ENCODE data around the gene LYPD4.

Gene LYPD4

DNA sequence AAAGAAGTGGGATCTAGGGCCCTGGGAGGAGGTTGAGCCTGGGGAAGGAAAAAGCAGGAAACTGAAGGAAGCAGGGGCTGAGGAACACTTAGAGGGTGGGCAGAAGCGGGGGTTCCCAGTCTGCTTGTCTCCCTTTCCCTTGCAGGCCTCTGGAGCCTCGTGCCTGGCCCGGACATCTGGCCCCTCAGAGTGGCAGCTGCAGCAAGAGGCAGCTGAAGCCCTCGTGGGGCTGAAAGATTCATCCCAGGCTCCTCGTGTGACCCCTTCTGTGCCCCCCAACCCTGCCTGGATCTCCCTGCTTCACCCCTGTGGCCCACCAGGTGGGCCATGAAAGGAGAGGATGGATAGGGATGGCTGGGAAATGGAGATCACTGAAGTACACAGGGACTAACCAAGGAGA is 5.9 kb upstream of the LYPD4 start:
- no peak for DNase-seq (ENCODE audit: low spot score)

DNA sequence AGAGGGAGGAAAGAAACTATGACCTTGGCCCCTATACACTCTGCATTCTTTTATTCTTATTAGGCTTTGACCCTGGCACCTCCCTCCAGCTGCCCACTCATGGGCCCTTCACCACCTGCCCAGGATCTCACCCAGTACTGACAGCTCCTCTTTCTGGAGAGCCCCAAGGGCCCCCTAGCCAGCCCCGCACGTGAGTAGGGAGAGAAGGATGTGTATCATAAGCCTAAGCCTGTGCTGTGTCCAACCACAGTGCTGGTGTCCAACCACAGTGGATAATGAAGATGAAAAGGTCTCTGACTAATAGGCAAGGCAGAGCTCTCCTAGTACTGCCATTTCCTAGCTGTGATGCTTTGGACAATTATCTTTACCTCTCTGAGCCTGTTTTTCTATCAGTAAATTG is 4.6 kb upstream of the LYPD4 start:
- DNase-seq (ENCODE audit: low spot score) = no peak

DNA sequence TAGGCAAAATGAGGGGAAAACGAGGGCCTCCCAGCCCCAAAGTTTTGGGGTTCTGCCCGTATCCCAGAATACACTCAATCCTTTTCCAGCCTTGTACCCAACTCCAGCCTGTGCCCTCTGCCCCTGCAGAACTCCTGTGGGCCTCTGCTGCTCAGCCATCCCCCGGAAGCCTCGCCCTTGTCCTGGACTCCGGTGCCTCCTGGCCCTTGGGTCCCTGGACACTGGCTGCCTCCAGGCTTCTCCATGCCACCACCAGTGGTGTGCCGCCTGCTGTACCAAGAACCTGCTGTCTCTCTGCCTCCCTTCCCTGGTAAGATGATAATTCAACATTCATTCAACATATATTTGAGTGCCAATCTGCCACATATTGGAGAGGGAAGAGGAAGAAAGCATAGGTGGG is 4.2 kb upstream of the LYPD4 start:
- DNase-seq (ENCODE audit: low spot score) = no peak

DNA sequence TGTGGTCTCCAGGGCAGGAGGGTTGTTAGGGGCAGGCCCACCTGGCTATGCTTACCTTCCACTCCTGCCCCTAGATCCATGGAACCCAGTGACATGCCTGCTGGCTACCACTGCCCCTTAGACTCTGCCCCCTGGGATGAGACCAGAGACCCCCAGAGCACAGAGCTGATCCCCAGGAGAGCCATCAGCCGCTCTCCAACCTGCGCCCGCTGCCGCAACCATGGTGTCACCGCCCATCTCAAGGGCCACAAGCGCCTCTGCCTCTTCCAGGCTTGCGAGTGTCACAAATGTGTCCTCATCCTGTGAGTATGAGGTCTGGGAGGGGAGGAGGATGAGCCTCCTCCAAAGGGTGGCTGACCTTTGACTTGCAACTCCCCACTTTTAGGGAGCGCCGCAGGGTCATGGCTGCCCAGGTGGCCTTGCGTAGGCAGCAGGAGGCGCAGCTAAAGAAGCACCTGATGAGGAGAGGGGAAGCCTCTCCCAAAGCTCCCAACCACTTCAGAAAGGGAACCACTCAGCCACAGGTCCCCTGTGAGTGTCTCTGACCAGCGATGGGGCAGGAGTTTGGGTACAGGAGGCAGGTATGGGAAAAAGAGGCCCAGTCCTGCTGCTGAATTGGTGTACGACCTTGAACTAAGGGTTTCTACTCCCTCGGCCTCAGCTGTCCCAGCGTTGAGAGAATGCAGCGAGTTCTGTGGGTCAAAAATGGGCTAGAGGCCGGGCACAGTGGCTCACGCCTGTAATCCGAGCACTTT is 3.0 kb upstream of the LYPD4 start:
- no peak for DNase-seq (ENCODE audit: low spot score)

DNA sequence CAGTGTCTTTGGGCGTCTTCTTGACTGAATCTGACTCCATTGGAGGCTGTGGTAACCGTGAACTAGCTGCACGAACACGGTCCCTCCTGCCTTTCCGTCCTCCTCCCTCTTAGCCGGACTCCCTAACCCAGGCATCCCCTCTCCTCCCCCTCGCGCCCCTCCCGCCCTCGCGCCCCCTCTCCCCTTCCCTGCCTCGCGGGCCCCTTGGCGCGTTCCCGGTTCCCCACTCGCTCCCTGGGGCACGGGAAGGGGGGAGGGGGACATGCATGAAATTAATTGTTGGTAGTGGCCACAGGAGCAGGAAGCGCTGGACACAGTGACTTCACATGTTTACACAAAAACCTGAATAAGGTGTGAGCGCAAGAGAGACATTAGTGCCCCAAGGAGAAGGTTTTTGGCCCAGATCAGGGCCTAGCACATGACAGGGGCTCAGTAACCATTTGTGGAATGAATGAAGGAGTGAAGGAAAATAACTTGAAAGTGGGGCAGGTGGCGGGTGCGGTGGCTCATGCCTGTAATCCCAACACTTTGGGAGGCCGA is 638 bp upstream of the LYPD4 start:
- DNase-seq (ENCODE audit: low spot score) = no peak

DNA sequence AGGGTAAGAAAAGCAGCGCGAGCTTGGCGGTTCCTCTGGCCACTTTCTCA is 343 bp upstream of the LYPD4 start, which contains the start of gene DMRTC2:
DMRTC2 (plus strand) TSS at position 42 of the 50 bp plus-strand sequence. CDS start 2,387 bp downstream, outside the sequence.
- no peak for DNase-seq (ENCODE audit: low spot score)

DNA sequence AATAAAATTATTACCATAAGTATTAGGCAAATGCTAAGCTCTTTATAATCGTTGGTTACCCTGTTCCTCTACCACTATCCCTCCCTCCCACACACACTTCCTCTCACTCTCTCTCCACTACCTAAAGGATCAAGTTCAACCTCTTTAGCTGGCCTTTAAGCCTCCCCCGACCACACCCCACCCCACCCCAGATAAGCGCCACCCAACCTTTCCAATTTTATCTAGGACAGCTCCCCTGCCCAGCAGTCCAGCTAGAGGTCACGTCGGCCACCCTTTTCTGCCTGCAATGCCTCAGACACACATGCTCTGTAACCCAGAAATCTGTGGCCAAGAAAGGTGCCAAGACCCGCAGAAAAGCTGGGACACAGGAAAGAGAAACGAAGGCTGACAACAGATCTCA is 1.1 kb downstream of the LYPD4 start:
- DNase-seq (ENCODE audit: low spot score) = no peak

DNA sequence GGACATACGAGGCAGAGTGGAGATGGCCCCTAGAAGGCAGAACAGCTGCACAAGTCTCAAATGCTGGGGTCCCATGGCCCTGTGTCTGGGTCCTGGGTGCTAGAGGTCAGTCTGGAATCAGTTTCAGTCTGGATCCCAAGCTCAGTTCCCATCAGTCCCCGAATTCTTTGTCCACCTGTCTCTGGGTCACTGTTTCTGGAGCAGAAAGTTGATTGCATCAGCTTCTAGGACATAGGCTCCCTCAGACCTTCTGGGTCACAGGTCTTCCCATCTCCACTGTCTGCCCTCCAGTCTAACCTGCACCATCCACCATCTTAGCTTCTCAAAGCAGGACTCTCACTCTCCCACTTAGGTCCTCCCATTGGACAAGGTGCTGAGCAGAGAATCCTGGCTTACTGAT is 5.3 kb downstream of the LYPD4 start:
- DNase-seq (ENCODE audit: low spot score) = no peak

- no peak for DNase-seq (ENCODE audit: low spot score)
Observed at GRCh38 chr19:41837981-41838708, 6.3 kb downstream of the LYPD4 start.

GRCh38 chr19:41821003-41821735 is 23.3 kb downstream of the LYPD4 start:
- peak; percentile 11 for DNase-seq (ENCODE audit: low spot score)

DNA sequence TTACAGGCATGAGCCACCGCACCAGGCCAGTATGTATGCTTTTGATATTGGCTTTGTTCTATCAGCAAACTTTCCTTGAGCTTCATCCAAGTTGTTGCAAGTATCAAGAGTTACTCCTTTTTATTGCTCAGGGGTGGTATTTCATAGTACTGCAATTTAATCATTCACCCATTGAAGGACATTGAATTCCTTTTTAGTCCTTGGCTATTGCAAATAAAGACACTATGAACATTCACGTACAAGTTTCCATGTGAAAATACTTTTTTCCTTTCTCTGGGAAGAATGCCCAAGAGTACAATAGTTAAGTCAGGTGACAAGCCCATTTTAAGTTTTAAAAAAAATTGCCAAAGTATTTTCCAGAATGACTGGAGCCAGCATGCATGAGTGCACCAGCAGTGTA is 27.7 kb downstream of the LYPD4 start:
- no peak for DNase-seq (ENCODE audit: low spot score)

DNA sequence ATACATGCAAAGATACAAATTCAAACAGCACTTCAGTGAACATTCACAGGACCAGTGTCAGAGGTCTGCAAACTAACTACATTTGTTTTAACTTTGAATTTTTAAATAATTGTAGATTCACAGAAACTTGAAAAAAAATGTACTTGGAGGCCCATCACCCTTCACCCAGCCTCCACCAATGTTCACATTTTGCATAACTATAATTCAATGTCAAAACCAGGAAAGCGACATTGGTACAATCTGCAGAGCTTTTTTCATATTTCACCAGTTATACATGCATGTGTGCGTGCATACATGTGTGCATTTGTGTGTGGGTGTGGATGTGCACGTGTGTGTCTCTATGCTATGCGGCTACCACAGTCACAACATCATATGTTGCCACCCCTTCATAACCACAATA is 29.2 kb downstream of the LYPD4 start:
- no peak for DNase-seq (ENCODE audit: low spot score)

DNA sequence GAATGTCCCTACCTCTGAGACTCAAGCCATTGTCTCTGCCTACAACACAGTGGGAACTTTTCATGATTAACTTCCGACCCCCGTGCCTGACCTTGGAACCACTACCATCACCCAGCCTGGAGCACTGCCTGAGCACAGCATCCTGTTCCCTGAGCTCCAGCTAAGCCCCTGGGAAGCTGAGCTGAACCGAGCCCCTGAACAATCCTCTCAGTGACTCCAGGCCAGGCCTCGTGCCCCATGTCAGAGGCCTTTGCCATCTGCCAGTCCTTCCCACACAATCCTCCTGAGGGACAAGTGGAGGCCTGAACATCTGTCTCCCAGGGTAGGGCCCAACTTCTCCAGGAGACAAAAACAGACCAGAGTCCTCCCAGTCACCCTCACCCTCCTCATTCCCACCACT is 30.6 kb downstream of the LYPD4 start:
- no peak for DNase-seq (ENCODE audit: low spot score)

DNA sequence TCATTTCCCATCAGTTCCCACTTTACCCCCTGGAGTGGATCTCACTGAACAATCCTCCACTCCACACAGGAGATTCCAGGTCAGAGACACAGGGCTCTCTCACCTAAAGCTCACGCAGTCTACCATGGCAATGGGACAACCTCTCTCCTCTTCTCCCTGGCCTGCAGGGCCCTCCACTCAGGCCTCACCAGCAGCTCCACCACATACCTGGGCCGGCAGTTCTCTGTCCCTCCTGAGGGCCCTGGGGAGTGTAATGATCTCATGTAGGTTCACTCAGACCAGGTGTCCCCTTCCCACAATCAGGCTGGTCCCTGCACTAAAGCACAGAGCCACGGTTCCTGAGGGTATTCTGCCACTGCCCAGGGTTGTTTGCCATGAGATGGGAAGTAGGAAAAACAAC is 32.5 kb downstream of the LYPD4 start:
- DNase-seq (ENCODE audit: low spot score) = no peak

GRCh38 chr19:41811036-41811435 is 33.4 kb downstream of the LYPD4 start:
- no peak for DNase-seq (ENCODE audit: low spot score)

- DNase-seq (ENCODE audit: low spot score) = no peak
Observed at GRCh38 chr19:41810301-41810700, 34.2 kb downstream of the LYPD4 start.

- no peak for DNase-seq (ENCODE audit: low spot score)
Observed at GRCh38 chr19:41808663-41809566, 35.6 kb downstream of the LYPD4 start.

- DNase-seq (ENCODE audit: low spot score) = no peak
Observed at GRCh38 chr19:41807176-41807575, 37.3 kb downstream of the LYPD4 start.

- no peak for DNase-seq (ENCODE audit: low spot score)
Observed at GRCh38 chr19:41804336-41804735, 40.1 kb downstream of the LYPD4 start.

DNA sequence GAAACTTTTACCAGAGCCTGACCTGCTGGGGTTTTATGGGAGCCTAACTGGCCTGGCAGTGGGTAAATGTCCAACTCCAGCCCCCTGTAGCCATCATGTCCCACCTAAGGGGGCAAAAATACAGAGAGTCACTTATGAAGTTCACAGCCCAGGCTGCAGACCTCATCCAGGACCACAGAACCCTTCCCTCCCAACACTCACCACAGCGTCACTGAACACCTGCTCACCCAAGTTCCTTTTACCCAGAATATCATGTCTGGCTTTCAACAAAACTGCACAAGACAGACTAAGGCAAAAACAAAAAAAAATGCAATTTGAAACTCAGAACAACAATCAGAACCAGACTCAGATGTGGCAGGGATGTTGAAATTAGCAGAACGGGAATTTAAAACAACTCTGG is 41.7 kb downstream of the LYPD4 start:
- no peak for DNase-seq (ENCODE audit: low spot score)

- no peak for DNase-seq (ENCODE audit: low spot score)
Observed at GRCh38 chr19:41801792-41802211, 42.7 kb downstream of the LYPD4 start.

- no peak for DNase-seq (ENCODE audit: low spot score)
Observed at GRCh38 chr19:41801031-41801430, 43.5 kb downstream of the LYPD4 start.
